ENCODE data around the gene OPA1.

DNA sequence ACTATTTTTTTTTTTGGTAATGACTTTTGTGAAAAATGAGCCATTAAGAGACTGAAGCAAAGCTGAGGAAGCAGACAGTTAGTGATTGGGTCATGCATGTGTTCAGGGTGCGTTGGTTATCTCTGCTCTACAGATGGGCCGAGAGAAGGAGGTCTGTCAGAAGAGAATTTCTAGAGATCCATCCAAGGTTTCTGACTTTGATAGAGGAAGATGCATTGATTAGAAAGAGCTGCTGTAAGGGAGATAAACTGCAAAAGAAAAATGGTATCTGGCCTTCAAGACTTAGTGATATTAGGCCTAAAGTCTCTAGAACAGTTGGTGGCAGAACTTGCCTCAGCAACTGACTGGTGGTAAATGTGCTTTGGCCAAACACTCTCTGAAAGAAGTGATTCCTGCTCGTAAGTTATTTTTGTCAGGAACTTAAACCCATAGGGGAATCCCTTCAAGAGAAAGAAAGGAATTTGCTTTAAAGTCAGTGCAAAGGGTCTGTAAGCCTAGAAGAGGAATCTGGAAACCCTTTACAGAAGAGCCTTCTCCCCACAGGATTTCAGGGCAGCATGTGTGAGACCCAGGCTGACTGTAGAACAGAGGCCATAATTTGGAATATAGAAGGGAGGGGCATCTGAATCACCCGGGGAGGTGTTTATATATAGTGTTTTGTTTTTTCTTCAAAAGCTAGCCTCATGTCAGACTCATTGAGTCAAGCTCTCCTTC, 67.8 kb downstream of the OPA1 start:
- TF ChIP-seq, protein P1, sequence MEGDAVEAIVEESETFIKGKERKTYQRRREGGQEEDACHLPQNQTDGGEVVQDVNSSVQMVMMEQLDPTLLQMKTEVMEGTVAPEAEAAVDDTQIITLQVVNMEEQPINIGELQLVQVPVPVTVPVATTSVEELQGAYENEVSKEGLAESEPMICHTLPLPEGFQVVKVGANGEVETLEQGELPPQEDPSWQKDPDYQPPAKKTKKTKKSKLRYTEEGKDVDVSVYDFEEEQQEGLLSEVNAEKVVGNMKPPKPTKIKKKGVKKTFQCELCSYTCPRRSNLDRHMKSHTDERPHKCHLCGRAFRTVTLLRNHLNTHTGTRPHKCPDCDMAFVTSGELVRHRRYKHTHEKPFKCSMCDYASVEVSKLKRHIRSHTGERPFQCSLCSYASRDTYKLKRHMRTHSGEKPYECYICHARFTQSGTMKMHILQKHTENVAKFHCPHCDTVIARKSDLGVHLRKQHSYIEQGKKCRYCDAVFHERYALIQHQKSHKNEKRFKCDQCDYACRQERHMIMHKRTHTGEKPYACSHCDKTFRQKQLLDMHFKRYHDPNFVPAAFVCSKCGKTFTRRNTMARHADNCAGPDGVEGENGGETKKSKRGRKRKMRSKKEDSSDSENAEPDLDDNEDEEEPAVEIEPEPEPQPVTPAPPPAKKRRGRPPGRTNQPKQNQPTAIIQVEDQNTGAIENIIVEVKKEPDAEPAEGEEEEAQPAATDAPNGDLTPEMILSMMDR (IDR thresholded peaks at IDR 0.05): no peak
- TF ChIP-seq POLR2A (IDR thresholded peaks at IDR 0.05): no peak
- TF ChIP-seq POLR2AphosphoS5 (IDR thresholded peaks at IDR 0.05; ENCODE audit: insufficient read depth in 1 of 2, low read depth in 1 of 2): no peak
